HepG2 (cell line): ENCODE data around the gene TCOF1. TPM values are rescaled to one million over a fixed set of nuclear protein-coding genes. Genes with fewer than 3 reads are reported as not detected.

ENCODE experiments used
- AKAP8 ChIP-seq: sonication (generic); formaldehyde crosslinking; IDR thresholded peaks from 2 replicates; pipeline ENCODE4 v1.5.1; 2020; ENCODE audit warnings: mild to moderate bottlenecking, missing genetic modification reagents
- ARHGAP35 ChIP-seq: sonication (generic); formaldehyde crosslinking; IDR thresholded peaks from 2 replicates; pipeline ENCODE4 v1.9.0; 2022; ENCODE audit warnings: mild to moderate bottlenecking, inconsistent platforms, moderate library complexity, missing genetic modification reagents, borderline replicate concordance
- DPF2 ChIP-seq: sonication (generic); formaldehyde crosslinking; IDR thresholded peaks from 2 replicates; pipeline ENCODE4 v1.4.0; 2020; ENCODE audit warnings: mild to moderate bottlenecking, low read depth, missing genetic modification reagents, borderline replicate concordance
- HNF4A ChIP-seq: sonication (generic); formaldehyde crosslinking; IDR thresholded peaks from 2 replicates; pipeline ENCODE4 v1.4.0; 2020; ENCODE audit warnings: missing genetic modification reagents
- HNF4G ChIP-seq, 2 experiments: sonication (generic) in 1 of 2; formaldehyde crosslinking in 1 of 2; IDR thresholded peaks; 2 replicates each; pipeline versions ENCODE4 v1.4.0 to v1.6.1; 2011 to 2020; ENCODE audit warnings: borderline replicate concordance in 2 of 2, low read depth in 2 of 2, mild to moderate bottlenecking in 2 of 2, low read length in 1 of 2, missing genetic modification reagents in 1 of 2, moderate library complexity in 1 of 2
- HNRNPH1 ChIP-seq: fragments of 200-400 bp; formaldehyde crosslinking; optimal IDR thresholded peaks from 2 replicates; pipeline ENCODE3; 2017; ENCODE audit warnings: mild to moderate bottlenecking, low read depth, low read length
- HNRNPK ChIP-seq: fragments of 200-400 bp; formaldehyde crosslinking; IDR thresholded peaks from 2 replicates; pipeline ENCODE4 v1.6.1; 2018; ENCODE audit warnings: low read length, low read depth, moderate library complexity, mild to moderate bottlenecking; ENCODE audit not compliant: poor library complexity, severe bottlenecking
- HOXA5 ChIP-seq: sonication (generic); formaldehyde crosslinking; IDR thresholded peaks from 2 replicates; pipeline ENCODE4 v1.4.0; 2020; ENCODE audit warnings: missing genetic modification reagents
- JARID2 ChIP-seq: sonication (generic); formaldehyde crosslinking; IDR thresholded peaks from 2 replicates; pipeline ENCODE4 v1.8.1; 2023; ENCODE audit warnings: missing genetic modification reagents, inconsistent platforms; ENCODE audit not compliant: insufficient replicate concordance
- MYC ChIP-seq: sonication (generic); formaldehyde crosslinking; IDR thresholded peaks from 2 replicates; pipeline ENCODE4 v1.9.0; 2021; ENCODE audit warnings: missing genetic modification reagents, borderline replicate concordance
- SCMH1 ChIP-seq: sonication (generic); formaldehyde crosslinking; IDR thresholded peaks from 2 replicates; pipeline ENCODE4 v1.9.0; 2021; ENCODE audit warnings: missing genetic modification reagents, mild to moderate bottlenecking, borderline replicate concordance
- STAG1 ChIP-seq: sonication (generic); formaldehyde crosslinking; IDR thresholded peaks from 2 replicates; pipeline ENCODE4 v1.4.0; 2020; ENCODE audit warnings: missing genetic modification reagents
- SUZ12 ChIP-seq: fragments of 150-350 bp; IDR thresholded peaks from 2 replicates; pipeline ENCODE4 v1.6.1; 2014; ENCODE audit warnings: low read depth, low read length
- TEAD3 ChIP-seq: optimal IDR thresholded peaks from 2 replicates; pipeline ENCODE3; 2016; ENCODE audit warnings: borderline replicate concordance
- YY1 ChIP-seq: IDR thresholded peaks from 2 replicates; pipeline ENCODE4 v1.6.1; 2011; ENCODE audit warnings: low read length, low read depth, moderate library complexity, mild to moderate bottlenecking; ENCODE audit not compliant: insufficient read depth, insufficient replicate concordance
- ZFP1 ChIP-seq: IDR thresholded peaks from 2 replicates; pipeline ENCODE4 v1.6.1; 2016
- ZKSCAN8 ChIP-seq: IDR thresholded peaks from 2 replicates; pipeline ENCODE4 v1.6.1; 2016; ENCODE audit warnings: borderline replicate concordance, missing genetic modification reagents, missing compliant biosample characterization
- ZMYM3 ChIP-seq: sonication (generic); formaldehyde crosslinking; IDR thresholded peaks from 2 replicates; pipeline ENCODE4 v1.5.1; 2020; ENCODE audit warnings: mild to moderate bottlenecking, missing genetic modification reagents
- ZNF12 ChIP-seq: sonication (generic); formaldehyde crosslinking; IDR thresholded peaks from 2 replicates; pipeline ENCODE4 v1.5.0; 2020; ENCODE audit warnings: missing genetic modification reagents
- ZNF235 ChIP-seq: sonication (generic); formaldehyde crosslinking; IDR thresholded peaks from 2 replicates; pipeline ENCODE4 v1.8.1; 2023; ENCODE audit warnings: mild to moderate bottlenecking, missing genetic modification reagents, borderline replicate concordance
- ZNF264 ChIP-seq: sonication (generic); formaldehyde crosslinking; IDR thresholded peaks from 2 replicates; pipeline ENCODE4 v1.4.0; 2020; ENCODE audit warnings: missing genetic modification reagents
- ZNF383 ChIP-seq: sonication (generic); formaldehyde crosslinking; IDR thresholded peaks from 2 replicates; pipeline ENCODE4 v1.4.0; 2020; ENCODE audit warnings: missing genetic modification reagents, mild to moderate bottlenecking, borderline replicate concordance
- ZNF790 ChIP-seq: sonication (generic); formaldehyde crosslinking; IDR thresholded peaks from 2 replicates; pipeline ENCODE4 v1.8.0; 2022; ENCODE audit warnings: missing genetic modification reagents, mild to moderate bottlenecking, borderline replicate concordance
- ZSCAN20 ChIP-seq: sonication (generic); formaldehyde crosslinking; IDR thresholded peaks from 2 replicates; pipeline ENCODE4 v1.4.0; 2020; ENCODE audit warnings: missing genetic modification reagents, mild to moderate bottlenecking, borderline replicate concordance
- polyA plus RNA-seq, 8 experiments: library from polyadenylated mRNA; depleted of rRNA in 3 of 8; stranded (reverse) in 7 of 8; unstranded in 1 of 8; fragments of >200 nt; fragmentation: Illumina TruSeq in 4 of 8; extraction: Trizol in 4 of 8; gene quantifications; 2 replicates each; pipeline versions ENCODE4 v1.2.1 to v1.2.3, GENCODE V29; 2011 to 2016; ENCODE audit warnings: low read depth in 4 of 8, missing spikeins in 1 of 8, mixed read lengths in 1 of 8; ENCODE audit not compliant: insufficient read depth in 1 of 8
- total RNA-seq, 5 experiments: library from RNA; depleted of rRNA; stranded (reverse); fragments of >200 nt; fragmentation: Illumina TruSeq; extraction: Trizol; gene quantifications; 2 replicates each; pipeline ENCODE4 v1.2.3, GENCODE V29; 2016; ENCODE audit warnings: low read depth in 1 of 5
- TF ChIP-seq, protein P1 (sequence below): sonication (generic); formaldehyde crosslinking; IDR thresholded peaks from 2 replicates; pipeline ENCODE4 v1.5.1; 2020; ENCODE audit warnings: mild to moderate bottlenecking, moderate library complexity, missing genetic modification reagents
- TF ChIP-seq, protein P2 (sequence below): sonication (generic); formaldehyde crosslinking; IDR thresholded peaks from 2 replicates; pipeline ENCODE4 v1.8.0; 2022; ENCODE audit warnings: missing genetic modification reagents, low read depth, mild to moderate bottlenecking, borderline replicate concordance

Gene TCOF1
- total and polyA plus RNA-seq, 2 of the 13 experiments (the other 11 are each of a cell fraction or from before 2014, with no cell fraction given): 10.1 to 41.6 TPM

DNA sequence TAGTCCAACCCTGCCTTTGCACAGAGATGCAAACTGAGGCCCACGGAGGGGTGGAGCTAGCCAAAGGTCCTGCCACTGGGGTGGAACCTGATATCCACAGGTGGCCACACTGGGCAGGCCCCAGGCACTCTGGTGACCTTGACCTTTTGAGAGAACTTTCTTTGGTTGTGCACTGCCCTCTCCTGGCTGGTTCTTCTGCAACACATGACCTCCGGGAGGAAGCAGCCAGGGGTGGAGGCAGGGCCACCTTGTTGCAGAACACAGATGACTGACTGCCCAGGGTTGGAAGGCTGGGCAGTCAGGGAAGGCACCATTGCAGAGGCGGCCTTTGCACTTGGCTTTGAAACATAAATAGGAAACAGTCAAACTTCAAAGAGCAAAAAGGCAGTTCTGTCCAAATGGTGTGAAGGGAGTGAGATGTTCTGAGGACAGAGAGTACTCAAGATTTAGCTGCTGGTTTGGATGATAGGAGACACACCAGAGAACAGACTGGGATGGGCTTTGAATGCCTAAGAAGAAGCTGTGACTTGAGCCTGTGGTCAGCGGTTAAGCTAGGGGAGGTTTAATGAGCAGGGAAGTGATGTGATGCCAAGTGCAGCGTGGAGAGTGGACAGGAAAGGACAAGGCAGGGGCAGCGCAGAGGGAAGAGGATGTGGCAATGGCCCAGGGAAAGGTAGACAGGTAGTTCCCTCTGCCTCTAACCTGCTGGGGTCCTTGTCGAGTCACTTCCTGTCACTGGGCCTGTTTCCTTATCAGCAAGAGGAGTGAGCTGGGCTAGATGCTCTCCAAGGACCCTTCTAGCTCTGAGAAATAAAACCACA is 6.8 kb upstream of the TCOF1 start (continued):
- TF ChIP-seq STAG1: peak; percentile 93
- TF ChIP-seq AKAP8 (CRISPR knock-in tag): no peak
- peak; percentile 63; the same call in 1 of the 2 replicates for TF ChIP-seq ZKSCAN8 (CRISPR knock-in tag)
- TF ChIP-seq HNRNPH1: no peak
- TF ChIP-seq ZNF383 (CRISPR knock-in tag): peak; percentile 89; the same call in 1 of the 2 replicates
- TF ChIP-seq HNF4G (IDR thresholded peaks at IDR 0.05; ENCODE audit: borderline replicate concordance, low read depth, low read length): no peak; the same call in 1 of the 2 replicates
- 0 out of 2 replicates have a peak, but pooled peaks have one; percentile 43 for TF ChIP-seq HNF4G (CRISPR knock-in tag; IDR thresholded peaks at IDR 0.05; ENCODE audit: borderline replicate concordance, low read depth)
- TF ChIP-seq HNRNPK: no peak
- peak; percentile 72; the same call in 1 of the 2 replicates for TF ChIP-seq MYC (CRISPR knock-in tag)
- no peak for TF ChIP-seq SUZ12
- TF ChIP-seq, protein P1, sequence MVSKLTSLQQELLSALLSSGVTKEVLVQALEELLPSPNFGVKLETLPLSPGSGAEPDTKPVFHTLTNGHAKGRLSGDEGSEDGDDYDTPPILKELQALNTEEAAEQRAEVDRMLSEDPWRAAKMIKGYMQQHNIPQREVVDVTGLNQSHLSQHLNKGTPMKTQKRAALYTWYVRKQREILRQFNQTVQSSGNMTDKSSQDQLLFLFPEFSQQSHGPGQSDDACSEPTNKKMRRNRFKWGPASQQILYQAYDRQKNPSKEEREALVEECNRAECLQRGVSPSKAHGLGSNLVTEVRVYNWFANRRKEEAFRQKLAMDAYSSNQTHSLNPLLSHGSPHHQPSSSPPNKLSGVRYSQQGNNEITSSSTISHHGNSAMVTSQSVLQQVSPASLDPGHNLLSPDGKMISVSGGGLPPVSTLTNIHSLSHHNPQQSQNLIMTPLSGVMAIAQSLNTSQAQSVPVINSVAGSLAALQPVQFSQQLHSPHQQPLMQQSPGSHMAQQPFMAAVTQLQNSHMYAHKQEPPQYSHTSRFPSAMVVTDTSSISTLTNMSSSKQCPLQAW (CRISPR knock-in tag): peak; percentile 94
- no peak for TF ChIP-seq ZNF235 (CRISPR knock-in tag)
- 0 out of 2 replicates have a peak, but pooled peaks have one; percentile 17 for TF ChIP-seq ZNF12 (CRISPR knock-in tag)
- peak; percentile 42 for TF ChIP-seq JARID2 (CRISPR knock-in tag)
- peak; percentile 82 for TF ChIP-seq HNF4A (CRISPR knock-in tag)
- TF ChIP-seq ZMYM3 (CRISPR knock-in tag): peak; percentile 81
- TF ChIP-seq HOXA5: no peak
- peak; percentile 63; the same call in 1 of the 2 replicates for TF ChIP-seq ZNF264 (CRISPR knock-in tag)
- TF ChIP-seq SCMH1 (CRISPR knock-in tag): no peak
- TF ChIP-seq ZNF790: 0 out of 2 replicates have a peak, but pooled peaks have one; percentile 34
- TF ChIP-seq, protein P2, sequence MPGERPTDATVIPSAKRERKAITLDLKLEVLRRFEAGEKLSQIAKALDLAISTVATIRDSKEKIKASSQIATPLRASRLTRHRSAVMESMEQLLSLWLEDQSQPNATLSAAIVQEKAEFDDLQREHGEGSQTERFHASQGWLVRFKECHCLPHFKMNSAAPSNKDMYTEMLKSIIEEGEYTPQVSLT (CRISPR knock-in tag): no peak
- TF ChIP-seq ZSCAN20 (CRISPR knock-in tag): peak; percentile 37; the same call in 1 of the 2 replicates
- TF ChIP-seq DPF2 (CRISPR knock-in tag): no peak
- peak; percentile 34 for TF ChIP-seq YY1
- 0 out of 2 replicates have a peak, but pooled peaks have one; percentile 63 for TF ChIP-seq ZFP1 (CRISPR knock-in tag)
- TF ChIP-seq ARHGAP35: 0 out of 2 replicates have a peak, but pooled peaks have one; percentile 40
- peak; percentile 69 for TF ChIP-seq TEAD3
